Activated B cell treated with CpG ODN at 0.5 μM for 24 hours (primary cell): ENCODE measurements around the gene COG5. TPM values are rescaled to one million over a fixed set of nuclear protein-coding genes. Genes with fewer than 3 reads are reported as not detected.

Source experiments
- ATAC-seq: fragments of 200-7000 bp; cut with Tn5 transposase; one replicate; pipeline ENCODE4 v1.10.0; 2021; ENCODE audit warnings: low read depth, mild to moderate bottlenecking, moderate library complexity
- CTCF ChIA-PET: fragments of 350-600 bp; sonication (Branson Sonifier 250); formaldehyde crosslinking; loops from one replicate; lab custom pipeline; 2021; ENCODE audit warnings: antibody characterized with exemption; lab: Charles Lee
- POLR2A ChIA-PET: fragments of 350-600 bp; sonication (Branson Sonifier 250); formaldehyde crosslinking; loops from one replicate; lab custom pipeline; 2021; ENCODE audit warnings: antibody characterized with exemption; lab: Charles Lee
- DNase-seq: peaks from one replicate; pipeline ENCODE4 v3.0.0; 2022
- H3K27ac Mint-ChIP-seq: one replicate; pipeline ENCODE4 v1.8.0; 2020; ENCODE audit warnings: mixed read lengths
- H3K27me3 Mint-ChIP-seq: one replicate; pipeline ENCODE4 v1.8.0; 2021; ENCODE audit warnings: mixed read lengths
- H3K36me3 Mint-ChIP-seq: one replicate; pipeline ENCODE4 v1.8.0; 2021; ENCODE audit warnings: low read depth, mixed read lengths
- H3K4me1 Mint-ChIP-seq: one replicate; pipeline ENCODE4 v1.8.0; 2021; ENCODE audit warnings: mixed read lengths
- H3K4me3 Mint-ChIP-seq: one replicate; pipeline ENCODE4 v1.8.0; 2020; ENCODE audit warnings: mild to moderate bottlenecking, mixed read lengths
- H3K9me3 Mint-ChIP-seq: one replicate; pipeline ENCODE4 v1.8.0; 2020; ENCODE audit warnings: mixed read lengths
- CTCF ChIP-seq: fragments of 200-600 bp; IDR thresholded peaks from one replicate; pipeline ENCODE4 v1.8.0; 2022; ENCODE audit warnings: antibody characterized with exemption, mild to moderate bottlenecking
- intact Hi-C: fragments of 100-400 bp; cut with micrococcal nuclease; formaldehyde crosslinking; loops from one replicate; pipeline ENCODE4 v1.15.1; 2024
- total RNA-seq: library from RNA; stranded (reverse); gene quantifications from 2 replicates; pipeline ENCODE4 v1.2.3, GENCODE V29; 2022

Gene COG5
- total RNA-seq, 1 donor from 2014 or later = 47.0 TPM

DNA sequence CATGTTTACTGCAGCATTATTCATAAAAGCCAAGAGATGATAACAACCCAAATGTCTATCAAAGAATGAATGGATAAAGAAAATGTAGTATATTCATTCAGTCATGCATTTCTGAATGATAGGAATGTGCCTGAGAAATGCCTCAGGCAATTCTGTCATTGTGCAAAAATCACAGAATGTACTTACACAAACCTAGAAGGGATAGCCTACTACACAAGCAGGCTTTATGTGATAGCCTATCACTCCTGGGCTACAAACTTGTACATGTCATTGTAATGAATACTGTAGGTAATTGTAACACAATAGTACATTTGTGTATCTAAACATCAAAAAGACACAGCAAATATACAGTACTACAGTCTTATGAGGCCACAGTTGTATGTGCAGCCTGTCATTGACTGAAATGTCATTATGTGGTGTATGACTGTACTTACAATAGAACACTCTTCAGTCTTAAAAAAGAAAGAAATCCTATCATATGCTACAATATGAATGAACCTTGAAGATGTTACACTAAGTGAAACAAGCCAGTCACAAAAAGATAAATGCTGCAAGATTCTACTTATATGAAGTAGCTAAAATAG, 235.6 kb downstream of the COG5 start:
- H3K9me3 Mint-ChIP-seq = no peaks in the 10 kb centered on the region
- CTCF ChIA-PET = no interaction called here
- POLR2A ChIA-PET = no interaction called here
- no peak overlapping the region for H3K4me3 Mint-ChIP-seq
- no peaks in the 10 kb centered on the region for H3K27me3 Mint-ChIP-seq
- no peak overlapping the region for H3K27ac Mint-ChIP-seq
- DNase-seq = no peak
- TF ChIP-seq CTCF = no peak
- intact Hi-C loops = no loop called here
- H3K4me1 Mint-ChIP-seq = peaks cover 15% of the 10 kb centered on the region
- ATAC-seq = no peak
- H3K36me3 Mint-ChIP-seq = peaks cover 14% of the 10 kb centered on the region

DNA sequence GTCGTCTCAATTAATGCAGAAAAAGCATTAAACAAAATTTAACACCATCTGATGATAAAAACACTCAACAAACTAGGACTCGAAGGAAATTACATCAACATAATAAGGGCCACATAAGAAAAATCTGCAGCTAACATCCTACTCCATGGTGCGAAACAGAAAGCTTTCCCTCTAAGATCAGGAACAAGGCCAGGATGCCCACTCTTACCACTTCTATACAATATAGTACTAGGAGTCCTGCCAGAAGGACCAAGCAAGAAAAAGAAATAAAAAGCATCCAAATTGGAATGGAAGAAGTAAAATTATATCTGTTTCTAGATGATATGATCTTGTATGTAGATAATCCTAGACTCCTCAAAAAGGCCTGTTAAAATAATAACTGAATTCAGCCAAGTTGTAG, 237.7 kb downstream of the COG5 start:
- Mint-ChIP-seq H3K27ac (no peak overlapping the region), H3K27me3 (no peaks in the 10 kb centered on the region), H3K9me3 (no peaks in the 10 kb centered on the region), H3K4me1 (peaks cover 3% of the 10 kb centered on the region), H3K36me3 (peaks cover 29% of the 10 kb centered on the region), H3K4me3 (no peak overlapping the region)
- CTCF ChIA-PET = no interaction called here
- DNase-seq (no peak), ATAC-seq (no peak)
- POLR2A ChIA-PET = no interaction called here
- intact Hi-C loops = no loop called here
- TF ChIP-seq CTCF = no peak

DNA sequence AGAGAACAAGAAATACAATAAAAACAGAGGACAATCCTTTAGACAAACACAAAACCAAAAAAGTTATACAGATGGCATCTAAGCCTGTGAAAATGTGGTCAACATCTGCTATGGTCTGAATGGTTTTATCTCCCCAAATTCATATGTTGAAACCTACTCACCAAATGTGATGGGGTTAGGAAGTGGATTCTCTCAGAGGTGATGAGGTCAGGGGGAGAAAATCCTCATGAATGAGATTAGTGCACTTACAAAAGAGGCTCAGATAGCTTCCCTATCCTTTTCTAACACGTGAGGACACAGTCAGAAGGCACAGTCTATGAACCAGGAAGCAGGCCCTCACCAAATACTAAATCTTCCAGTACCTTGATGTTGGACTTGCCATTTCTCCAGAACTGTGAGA, 241.7 kb downstream of the COG5 start:
- intact Hi-C loops = no loop called here
- Mint-ChIP-seq H3K27me3 (no peaks in the 10 kb centered on the region), H3K27ac (no peak overlapping the region), H3K4me1 (no peaks in the 10 kb centered on the region), H3K36me3 (peaks cover 47% of the 10 kb centered on the region), H3K9me3 (no peaks in the 10 kb centered on the region), H3K4me3 (no peak overlapping the region)
- ATAC-seq (no peak), DNase-seq (no peak)
- no peak for TF ChIP-seq CTCF
- ChIA-PET POLR2A (no interaction called here), CTCF (no interaction called here)

DNA sequence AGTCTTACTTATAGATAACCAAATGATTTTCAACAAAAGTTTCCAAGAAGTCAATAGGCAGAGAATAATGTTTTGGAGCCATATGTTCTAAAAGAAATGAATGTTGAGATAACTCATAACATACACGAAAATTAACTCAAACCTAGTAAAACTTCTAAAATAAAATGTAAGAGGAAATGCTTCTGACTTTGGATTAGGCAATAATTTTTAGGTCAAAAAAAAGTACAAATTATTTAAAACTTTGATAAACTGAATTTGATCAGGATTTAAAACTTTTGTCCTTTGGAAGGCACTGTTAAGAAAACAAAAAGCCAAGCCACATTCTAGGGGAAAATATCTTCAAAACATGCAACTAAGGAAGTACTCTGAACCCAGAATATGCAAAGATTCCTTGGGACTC, 242.1 kb downstream of the COG5 start:
- Mint-ChIP-seq H3K27ac (no peak overlapping the region), H3K36me3 (peaks cover 43% of the 10 kb centered on the region), H3K27me3 (no peaks in the 10 kb centered on the region), H3K4me3 (no peak overlapping the region), H3K9me3 (no peaks in the 10 kb centered on the region), H3K4me1 (no peaks in the 10 kb centered on the region)
- no peak for TF ChIP-seq CTCF
- DNase-seq (no peak), ATAC-seq (no peak)
- intact Hi-C loops = no loop called here
- CTCF ChIA-PET = no interaction called here
- POLR2A ChIA-PET = no interaction called here

- intact Hi-C loops = no loop called here
- ATAC-seq (no peak), DNase-seq (no peak)
- Mint-ChIP-seq H3K27me3 (no peaks in the 10 kb centered on the region), H3K9me3 (no peaks in the 10 kb centered on the region), H3K4me3 (no peak overlapping the region), H3K36me3 (peaks cover 51% of the 10 kb centered on the region), H3K4me1 (peaks cover 9% of the 10 kb centered on the region), H3K27ac (no peak overlapping the region)
- POLR2A ChIA-PET = no interaction called here
- TF ChIP-seq CTCF = no peak
- CTCF ChIA-PET = no interaction called here
Observed at GRCh38 chr7:107319724-107320228, 243.9 kb downstream of the COG5 start.
